LNCaP clone FGC (cell line): ENCODE measurements around the gene SYT7.
A peak's percentile ranks its signal among the peaks of the same experiment; 100 is the strongest.

Experiments
- DNase-seq: peaks from one replicate; pipeline ENCODE4 v3.0.0-alpha.2; 2011; ENCODE audit warnings: low read depth
- H3K4me3 ChIP-seq: 2 replicates; pipeline ENCODE4 v1.5.1; 2011; ENCODE audit warnings: mild to moderate bottlenecking, low read depth, low read length, control low read depth
- CTCF ChIP-seq: IDR thresholded peaks from 2 replicates; pipeline ENCODE4 v1.5.1; 2012; ENCODE audit warnings: mild to moderate bottlenecking; ENCODE audit not compliant: control insufficient read depth, insufficient read depth; ENCODE audit errors: extremely low read depth

The SYT7 gene

GRCh38 chr11:61609000-61609979 is 28.4 kb upstream of the SYT7 start:
- no peak for TF ChIP-seq CTCF
- peak; percentile 73 for DNase-seq

GRCh38 chr11:61607920-61608599 is 27.2 kb upstream of the SYT7 start:
- no peak for DNase-seq
- no peak for TF ChIP-seq CTCF
- H3K4me3 ChIP-seq: no peak overlapping the region

More at GRCh38 chr11:61609000-61609979, 28.4 kb upstream of the SYT7 start:
- H3K4me3 ChIP-seq: no peak overlapping the region

- no peak for TF ChIP-seq CTCF
- no peak overlapping the region for H3K4me3 ChIP-seq
- DNase-seq: peak; percentile 83
These were observed 26.6 kb upstream of the SYT7 start for GRCh38 chr11:61607426-61607825.

GRCh38 chr11:61603667-61604066 is 22.8 kb upstream of the SYT7 start:
- no peak for DNase-seq
- TF ChIP-seq CTCF: no peak
- H3K4me3 ChIP-seq: no peak overlapping the region

- DNase-seq: no peak
- no peak for TF ChIP-seq CTCF
- no peak overlapping the region for H3K4me3 ChIP-seq
These were observed 22.1 kb upstream of the SYT7 start for GRCh38 chr11:61602775-61603569.

- H3K4me3 ChIP-seq: no peak overlapping the region
- TF ChIP-seq CTCF: no peak
- DNase-seq: peak; percentile 89
These were observed 20.6 kb upstream of the SYT7 start for GRCh38 chr11:61601512-61601911.
